HCT116 (cell line): Measurements from ENCODE around the gene CYB561D1. TPM values are rescaled to one million over a fixed set of nuclear protein-coding genes. Genes with fewer than 3 reads are reported as not detected.

Experiments
- ATAC-seq: fragments of 200-7000 bp; cut with Tn5 transposase; 2 replicates; pipeline ENCODE4 v1.9.1; 2020; ENCODE audit warnings: mild to moderate bottlenecking, moderate library complexity
- BruUV-seq: library from RNA; stranded (reverse); fragments of 400-500 nt; replicated peaks from 2 replicates; lab custom pipeline; 2021; lab: Mats Ljungman, UMichigan
- CTCF ChIA-PET: fragments of 300-600 bp; sonication (Branson Sonifier 250); formaldehyde crosslinking; loops from one replicate; lab custom pipeline; 2021; ENCODE audit warnings: antibody characterized with exemption; lab: Charles Lee
- POLR2A ChIA-PET: fragments of 300-600, 350-600 bp; sonication (Branson Sonifier 250); formaldehyde crosslinking; loops from one replicate; lab custom pipeline; 2021; ENCODE audit warnings: antibody characterized with exemption; lab: Charles Lee
- RAD21 ChIA-PET, 2 experiments: fragments of 300-600 bp; sonication (Branson Sonifier 250); formaldehyde crosslinking; loops; one replicate each; lab custom pipeline; 2023; ENCODE audit warnings: low total read pairs in 2 of 2; ENCODE audit not compliant: uncharacterized antibody in 2 of 2, unreplicated experiment in 2 of 2, low non-redundant PET in 1 of 2; lab: Charles Lee
- DNase-seq: peaks from one replicate; pipeline ENCODE4 v3.0.0-alpha.2; 2010; ENCODE audit warnings: low read depth, low spot score
- H2AFZ ChIP-seq: fragments of 200-600 bp; shearing (Covaris generic), sonication (generic); 2 replicates; pipeline ENCODE4 v1.6.1; 2017; ENCODE audit warnings: low read depth, mixed run types, mixed read lengths, antibody characterized with exemption, low read length; ENCODE audit not compliant: poor library complexity, severe bottlenecking
- H3K27ac ChIP-seq: 2 replicates; pipeline ENCODE4 v1.5.1; 2012; ENCODE audit warnings: low read depth, low read length
- H3K27me3 ChIP-seq: fragments of 200-600 bp; sonication (generic); 2 replicates; pipeline ENCODE4 v1.6.1; 2016; ENCODE audit warnings: mixed run types, low read length, mixed read lengths; ENCODE audit not compliant: insufficient read depth
- H3K36me3 ChIP-seq, 2 experiments: fragments of 200-500 bp in 1 of 2; fragments of 200-600 bp in 1 of 2; sonication (Bioruptor generic) in 1 of 2; sonication (generic) in 1 of 2; 2 replicates each; pipeline versions ENCODE4 v1.5.1 to v1.6.1; 2014 to 2016; ENCODE audit warnings: low read length in 2 of 2, inconsistent platforms in 1 of 2, mixed read lengths in 1 of 2, mixed run types in 1 of 2; ENCODE audit not compliant: insufficient read depth in 2 of 2, control insufficient read depth in 1 of 2
- H3K4me1 ChIP-seq, 2 experiments: fragments of 200-600 bp in 1 of 2; sonication (generic) in 1 of 2; 2 replicates each; pipeline versions ENCODE4 v1.5.1 to v1.6.1; 2012 to 2017; ENCODE audit warnings: low read length in 2 of 2, inconsistent platforms in 1 of 2, mild to moderate bottlenecking in 1 of 2, mixed read lengths in 1 of 2, mixed run types in 1 of 2, moderate library complexity in 1 of 2; ENCODE audit not compliant: insufficient read depth in 2 of 2, control insufficient read depth in 1 of 2
- H3K4me2 ChIP-seq: fragments of 200-600 bp; sonication (generic); 2 replicates; pipeline ENCODE4 v1.6.1; 2017; ENCODE audit warnings: mixed run types, low read length, mixed read lengths
- H3K4me3 ChIP-seq, 2 experiments: fragments of 200-600 bp in 1 of 2; sonication (generic) in 1 of 2; replicated peaks in 1 of 2; 2 replicates each; pipeline ENCODE4 v1.5.1; 2011 to 2016; ENCODE audit warnings: low read length in 2 of 2, control low read depth in 1 of 2, low read depth in 1 of 2, mild to moderate bottlenecking in 1 of 2, mixed read lengths in 1 of 2, mixed run types in 1 of 2
- H3K79me2 ChIP-seq: fragments of 200-600 bp; sonication (generic); 2 replicates; pipeline ENCODE4 v1.6.1; 2017; ENCODE audit warnings: mild to moderate bottlenecking, mixed run types, low read length, moderate library complexity, mixed read lengths; ENCODE audit not compliant: insufficient read depth
- H3K9ac ChIP-seq: fragments of 200-600 bp; sonication (generic); 2 replicates; pipeline ENCODE4 v1.6.1; 2016; ENCODE audit warnings: low read length, mixed read lengths
- H3K9me2 ChIP-seq: fragments of 200-600 bp; sonication (generic), shearing (Covaris generic); 2 replicates; pipeline ENCODE4 v1.6.1; 2017; ENCODE audit warnings: mixed run types, mild to moderate bottlenecking, moderate library complexity; ENCODE audit not compliant: insufficient read depth
- H3K9me3 ChIP-seq, 2 experiments: fragments of 200-500 bp in 1 of 2; fragments of 200-600 bp in 1 of 2; sonication (Bioruptor generic) in 1 of 2; sonication (generic) in 1 of 2; 2 replicates each; pipeline ENCODE4 v1.6.1; 2014 to 2017; ENCODE audit warnings: low read length in 2 of 2, mixed read lengths in 2 of 2, inconsistent platforms in 1 of 2, low read depth in 1 of 2, mild to moderate bottlenecking in 1 of 2, mixed run types in 1 of 2, moderate library complexity in 1 of 2; ENCODE audit not compliant: control insufficient read depth in 1 of 2, insufficient read depth in 1 of 2
- H4K20me1 ChIP-seq: fragments of 200-600 bp; sonication (generic), shearing (Covaris generic); 2 replicates; pipeline ENCODE4 v1.6.1; 2017; ENCODE audit warnings: mixed run types, mild to moderate bottlenecking, moderate library complexity; ENCODE audit not compliant: insufficient read depth
- ATF3 ChIP-seq: IDR thresholded peaks from 2 replicates; pipeline ENCODE4 v1.6.1; 2012
- EGR1 ChIP-seq: IDR thresholded peaks from 2 replicates; pipeline ENCODE4 v1.6.1; 2012; ENCODE audit warnings: low read depth
- ELF1 ChIP-seq: IDR thresholded peaks from 2 replicates; pipeline ENCODE4 v1.6.1; 2012; ENCODE audit warnings: low read depth, borderline replicate concordance
- FOSL1 ChIP-seq: IDR thresholded peaks from 2 replicates; pipeline ENCODE4 v1.6.1; 2012; ENCODE audit warnings: low read depth
- JUND ChIP-seq: IDR thresholded peaks from 2 replicates; pipeline ENCODE4 v1.6.1; 2012
- MAX ChIP-seq: IDR thresholded peaks from 2 replicates; pipeline ENCODE4 v1.6.1; 2012
- POLR2A ChIP-seq: IDR thresholded peaks from 2 replicates; pipeline ENCODE4 v1.7.0; 2011; ENCODE audit warnings: borderline replicate concordance; ENCODE audit not compliant: insufficient read depth, insufficient read length; ENCODE audit errors: extremely low read depth
- RAD21 ChIP-seq: IDR thresholded peaks from 2 replicates; pipeline ENCODE4 v1.6.1; 2012; ENCODE audit warnings: low read depth, mild to moderate bottlenecking
- REST ChIP-seq: IDR thresholded peaks from 2 replicates; pipeline ENCODE4 v1.6.1; 2012; ENCODE audit warnings: low read depth
- SP1 ChIP-seq: IDR thresholded peaks from 2 replicates; pipeline ENCODE4 v1.6.1; 2012; ENCODE audit warnings: low read depth
- SRF ChIP-seq: IDR thresholded peaks from 2 replicates; pipeline ENCODE4 v1.6.1; 2012; ENCODE audit warnings: low read depth
- YY1 ChIP-seq: IDR thresholded peaks from 2 replicates; pipeline ENCODE4 v1.6.1; 2011; ENCODE audit warnings: low read length, low read depth, moderate library complexity, mild to moderate bottlenecking; ENCODE audit not compliant: insufficient replicate concordance; ENCODE audit errors: extremely low read depth
- ZNF274 ChIP-seq: fragments of 200-500 bp; sonication (Bioruptor generic); IDR thresholded peaks from 2 replicates; pipeline ENCODE4 v1.6.1; 2014; ENCODE audit warnings: mild to moderate bottlenecking, low read depth, low read length, inconsistent platforms
- intact Hi-C: fragments of 100-400 bp; cut with micrococcal nuclease; formaldehyde crosslinking; loops from 2 replicates; pipeline ENCODE4 v1.10.0; 2022
- total RNA-seq: library from RNA; stranded (reverse); gene quantifications from one replicate; pipeline ENCODE4 v1.2.1, GENCODE V29; 2021; ENCODE audit not compliant: unreplicated experiment

The CYB561D1 gene
- total RNA-seq, 1 experiment from 2014 or later: 5.9 TPM

- Histone ChIP-seq H3K79me2 (0 out of 2 replicates have a peak, but pooled peaks cover 4% of the 10 kb centered on the region), H3K27ac (no peak overlapping the region), H3K36me3 (no peaks in the 10 kb centered on the region), H3K9me3 (no peaks in the 10 kb centered on the region), H3K4me2 (no peak overlapping the region), H4K20me1 (no peaks in the 10 kb centered on the region), H3K4me3 (no peak overlapping the region), H3K9ac (no peak overlapping the region), H2AFZ (no peak overlapping the region), H3K9me2 (no peaks in the 10 kb centered on the region), H3K27me3 (0 out of 2 replicates have a peak, but pooled peaks cover 6% of the 10 kb centered on the region), H3K4me1 (peaks cover 11 to 31% of the 10 kb centered on the region in 2 experiments)
- BruUV-seq: no TSS peak
- TF ChIP-seq POLR2A: no peak
- no peak for TF ChIP-seq MAX
- TF ChIP-seq SP1: no peak
- no peak for TF ChIP-seq REST
- no peak for TF ChIP-seq RAD21
- TF ChIP-seq FOSL1: no peak
- TF ChIP-seq ZNF274: no peak
- no peak for TF ChIP-seq SRF
- no peak for TF ChIP-seq JUND
- TF ChIP-seq ELF1: no peak
- no peak for TF ChIP-seq YY1
- no peak for TF ChIP-seq ATF3
- no peak for TF ChIP-seq EGR1
- DNase-seq (no peak), ATAC-seq (no peak)
- intact Hi-C loops: loop anchor here (5.0 kb wide), 1 partner anchor 54 kb away; the partner anchor contains the start of gene PSMA5
- RAD21 ChIA-PET: no interaction called here
- POLR2A ChIA-PET: no interaction called here
- CTCF ChIA-PET: interaction anchor here (1.1 kb wide), 1 partner anchor 13 kb away, joined by 3 read pairs; the partner anchor contains the start of gene CYB561D1
Measured at GRCh38 chr1:109481646-109482045, 12.2 kb upstream of the CYB561D1 start.
